Lung (tissue), 12 donors: ENCODE measurements around the gene CAMK2G. TPM values are rescaled to one million over a fixed set of nuclear protein-coding genes. Genes with fewer than 3 reads are reported as not detected.

Source experiments
- ATAC-seq: fragments of 200-7000 bp; cut with Tn5 transposase; one replicate; pipeline ENCODE4 v1.9.1; 2020; ENCODE audit warnings: moderate number of reproducible peaks; ENCODE audit not compliant: insufficient read depth, low FRiP score
- DNase-seq, 3 donors: peaks; one replicate each; pipeline ENCODE4 v3.0.0-alpha.2; 2013 to 2017
- H3K27ac ChIP-seq, 2 donors: one replicate each; pipeline ENCODE4 v1.5.1; 2013; ENCODE audit warnings: mild to moderate bottlenecking in 2 of 2, moderate library complexity in 2 of 2, control low read depth in 1 of 2, inconsistent platforms in 1 of 2, low read depth in 1 of 2, low read length in 1 of 2
- H3K27me3 ChIP-seq, 3 donors: one replicate each; pipeline ENCODE4 v1.5.1; 2013; ENCODE audit warnings: low read length in 2 of 3; ENCODE audit not compliant: control insufficient read depth in 3 of 3, insufficient read depth in 3 of 3
- H3K36me3 ChIP-seq, 4 donors: one replicate each; pipeline ENCODE4 v1.5.1; 2013; ENCODE audit warnings: low read length in 4 of 4, mild to moderate bottlenecking in 1 of 4, moderate library complexity in 1 of 4; ENCODE audit not compliant: control insufficient read depth in 4 of 4, insufficient read depth in 4 of 4
- H3K4me1 ChIP-seq, 5 donors: one replicate each; pipeline ENCODE4 v1.5.1; 2013; ENCODE audit warnings: low read length in 5 of 5, mild to moderate bottlenecking in 2 of 5, moderate library complexity in 1 of 5; ENCODE audit not compliant: control insufficient read depth in 5 of 5, insufficient read depth in 5 of 5
- H3K4me3 ChIP-seq: one replicate; pipeline ENCODE4 v1.5.1; 2013; ENCODE audit warnings: mild to moderate bottlenecking, control low read depth, moderate library complexity
- H3K9ac ChIP-seq, 2 donors: one replicate each; pipeline ENCODE4 v1.5.1; 2013; ENCODE audit warnings: low read length in 2 of 2, control low read depth in 1 of 2; ENCODE audit not compliant: insufficient read depth in 1 of 2
- H3K9me3 ChIP-seq, 4 donors: one replicate each; pipeline ENCODE4 v1.5.1; 2013; ENCODE audit warnings: low read length in 3 of 4, mild to moderate bottlenecking in 1 of 4, moderate library complexity in 1 of 4; ENCODE audit not compliant: control insufficient read depth in 4 of 4, insufficient read depth in 3 of 4
- WGBS, 2 donors: extraction: QIAGEN DNeasy Blood & Tissue Kit; methylation state at CpG; one replicate each; pipeline ENCODE4 v1.1.7; 2013; 5-methylcytosine and 5-hydroxymethylcytosine counted together
- polyA plus RNA-seq, 2 donors: library from polyadenylated mRNA; stranded (reverse); fragments of 200-250 nt; gene quantifications; one replicate each; pipeline ENCODE4 v1.2.1, GENCODE V29; 2013
- total RNA-seq, 2 donors: library from RNA; depleted of rRNA in 1 of 2; stranded (reverse); fragments of >200 nt in 1 of 2; gene quantifications; one replicate each; pipeline ENCODE4 v1.2.1, GENCODE V29; 2014 to 2021
- TF ChIP-seq, protein P1 (sequence below): IDR thresholded peaks from 2 replicates; pipeline ENCODE4 v1.5.1; 2012; ENCODE audit warnings: mild to moderate bottlenecking; ENCODE audit errors: control extremely low read depth, extremely low read depth
- donor health status: control.
- donor health status: control.
- donor health status: Bipolar disorder and iron deficiency.
- donor health status: healthy.
- donor health status: DM: yes; HTN: yes; CAD: no.

CAMK2G gene
- total and polyA plus RNA-seq, 4 donors: 15.8 to 41.1 (median 29.0) TPM

DNA sequence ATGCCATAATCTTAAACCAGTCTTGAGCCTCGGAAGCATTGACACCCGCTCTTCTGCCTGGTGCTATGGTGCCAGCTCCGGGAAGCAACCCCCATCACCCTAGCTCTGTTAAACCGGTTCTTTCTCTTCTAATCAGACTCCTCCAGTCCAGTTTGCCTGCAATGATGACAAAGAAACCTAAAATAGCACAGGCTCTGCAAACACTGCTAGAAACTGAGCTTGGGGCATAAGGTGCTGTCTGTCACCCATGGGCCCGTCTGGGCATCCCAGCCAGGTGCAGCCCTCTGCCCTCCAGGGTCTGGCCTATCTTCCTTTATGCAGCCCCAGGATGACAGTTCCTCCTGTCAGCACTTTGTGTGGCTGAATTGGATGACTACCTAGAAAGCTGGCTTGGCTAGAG lies 14.2 kb upstream of the CAMK2G start:
- TF ChIP-seq, protein P1, sequence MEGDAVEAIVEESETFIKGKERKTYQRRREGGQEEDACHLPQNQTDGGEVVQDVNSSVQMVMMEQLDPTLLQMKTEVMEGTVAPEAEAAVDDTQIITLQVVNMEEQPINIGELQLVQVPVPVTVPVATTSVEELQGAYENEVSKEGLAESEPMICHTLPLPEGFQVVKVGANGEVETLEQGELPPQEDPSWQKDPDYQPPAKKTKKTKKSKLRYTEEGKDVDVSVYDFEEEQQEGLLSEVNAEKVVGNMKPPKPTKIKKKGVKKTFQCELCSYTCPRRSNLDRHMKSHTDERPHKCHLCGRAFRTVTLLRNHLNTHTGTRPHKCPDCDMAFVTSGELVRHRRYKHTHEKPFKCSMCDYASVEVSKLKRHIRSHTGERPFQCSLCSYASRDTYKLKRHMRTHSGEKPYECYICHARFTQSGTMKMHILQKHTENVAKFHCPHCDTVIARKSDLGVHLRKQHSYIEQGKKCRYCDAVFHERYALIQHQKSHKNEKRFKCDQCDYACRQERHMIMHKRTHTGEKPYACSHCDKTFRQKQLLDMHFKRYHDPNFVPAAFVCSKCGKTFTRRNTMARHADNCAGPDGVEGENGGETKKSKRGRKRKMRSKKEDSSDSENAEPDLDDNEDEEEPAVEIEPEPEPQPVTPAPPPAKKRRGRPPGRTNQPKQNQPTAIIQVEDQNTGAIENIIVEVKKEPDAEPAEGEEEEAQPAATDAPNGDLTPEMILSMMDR: no peak
- no peaks in the 10 kb centered on the region for H3K9me3 ChIP-seq
- ATAC-seq (no peak), DNase-seq (peak in 2 of 3 donors; percentile 46 to 68)
- H3K4me3 ChIP-seq: no peak overlapping the region
- 64 to 90% methylated on average over 5 of the region's 5 CpGs for WGBS, 2 donors
- H3K36me3 ChIP-seq: no peaks in the 10 kb centered on the region
- peaks cover 15 to 28% (median 17%) of the 10 kb centered on the region in 5 donors for H3K4me1 ChIP-seq
- no peaks in the 10 kb centered on the region for H3K27me3 ChIP-seq
- H3K9ac ChIP-seq: no peak overlapping the region
- peak overlapping the region; percentile 78 to 84 for H3K27ac ChIP-seq

DNA sequence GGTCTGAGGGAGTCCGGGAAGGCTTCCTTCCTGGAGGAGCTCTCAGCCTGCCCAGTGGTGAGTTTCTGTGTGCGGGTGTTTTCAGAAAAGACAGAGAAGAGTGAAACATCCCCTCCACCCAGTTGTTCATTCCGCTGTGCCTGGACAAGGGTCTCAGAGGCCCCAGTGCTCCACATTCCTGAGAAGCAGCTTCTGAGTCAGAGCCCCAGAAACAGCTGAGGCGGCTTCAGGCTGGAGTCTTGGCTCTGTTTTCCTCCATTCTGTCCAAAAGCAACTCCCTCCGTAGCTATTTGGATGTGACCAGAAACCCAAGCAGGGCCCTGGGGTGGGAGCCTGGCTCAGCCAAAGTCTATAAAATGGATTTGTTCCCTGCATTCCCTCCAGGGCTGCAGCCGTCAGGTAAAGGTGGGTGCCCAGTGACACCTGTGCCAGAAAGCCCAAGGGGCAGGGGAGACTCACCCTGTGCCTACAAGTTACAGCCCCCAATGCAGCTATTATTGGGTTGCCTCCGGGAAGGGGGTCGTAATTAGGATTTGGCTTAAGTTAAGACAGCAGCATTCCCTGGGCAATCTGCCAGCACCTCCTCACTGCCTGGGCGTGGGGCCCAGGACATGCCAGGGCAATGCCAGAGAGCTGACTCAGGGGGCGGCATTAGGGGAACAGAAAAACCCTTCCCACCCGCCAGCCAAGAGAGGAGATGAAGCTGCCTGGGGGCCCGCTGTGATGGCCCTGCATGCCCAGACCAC lies 13.1 kb upstream of the CAMK2G start:
- WGBS, 2 donors: 40 to 59% methylated on average over 12 of the region's 12 CpGs
- ATAC-seq (peak; percentile 49), DNase-seq (peak; percentile 87 to 89 (median 88))
- no peaks in the 10 kb centered on the region for H3K27me3 ChIP-seq
- peak overlapping the region; percentile 5 to 70 for H3K9ac ChIP-seq
- peaks cover 15 to 28% (median 17%) of the 10 kb centered on the region in 5 donors for H3K4me1 ChIP-seq
- H3K4me3 ChIP-seq: no peak overlapping the region
- H3K9me3 ChIP-seq: no peaks in the 10 kb centered on the region
- no peaks in the 10 kb centered on the region for H3K36me3 ChIP-seq
- TF ChIP-seq, protein P1: no peak
- H3K27ac ChIP-seq: peak overlapping the region; percentile 80 to 84

DNA sequence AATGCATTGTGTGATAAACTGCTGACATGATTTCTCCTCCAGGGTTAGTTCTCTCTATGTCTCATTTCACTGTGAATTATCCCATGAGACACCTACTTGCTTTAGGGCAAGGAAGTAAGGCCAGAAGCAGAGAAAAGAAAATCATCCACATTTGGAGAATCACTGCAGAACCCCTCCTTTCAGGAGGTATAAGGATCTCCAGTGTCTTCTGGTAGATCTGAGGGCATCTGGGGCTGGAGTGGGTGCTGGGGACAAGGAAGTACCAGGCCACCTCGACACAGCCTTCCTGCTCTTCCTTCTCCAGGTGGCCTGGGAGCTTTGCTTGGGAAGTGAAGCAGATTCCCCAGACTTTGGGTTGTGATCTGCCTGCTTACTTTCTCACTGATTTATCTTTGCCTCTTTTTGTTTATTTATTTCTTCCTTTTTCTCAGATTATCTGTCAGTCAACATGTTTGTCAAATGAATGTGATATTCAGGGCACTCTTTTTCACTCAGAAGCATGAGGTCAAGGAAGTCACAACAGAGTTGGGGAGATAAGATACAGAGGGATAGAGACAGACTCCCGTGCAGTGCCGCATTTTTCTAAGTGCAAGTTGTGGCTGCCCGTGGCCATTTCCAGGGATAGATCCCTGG lies 12.4 kb upstream of the CAMK2G start:
- Histone ChIP-seq H3K36me3 (no peaks in the 10 kb centered on the region), H3K27me3 (no peaks in the 10 kb centered on the region), H3K4me1 (peaks cover 15 to 28% (median 17%) of the 10 kb centered on the region in 5 donors), H3K4me3 (no peak overlapping the region), H3K27ac (peak overlapping the region; percentile 80 to 84), H3K9ac (peak overlapping the region; percentile 5 to 70), H3K9me3 (no peaks in the 10 kb centered on the region)
- DNase-seq (no peak), ATAC-seq (no peak)
- 38 to 46% methylated on average over 4 of the region's 4 CpGs for WGBS, 2 donors
- TF ChIP-seq, protein P1: no peak
